Kidney (tissue), 14 donors: ENCODE data around the gene IL1RAPL1. TPM values are rescaled to one million over a fixed set of nuclear protein-coding genes. Genes with fewer than 3 reads are reported as not detected.

Experiments used
- DNase-seq, 5 donors: peaks; one replicate each; pipeline ENCODE4 v3.0.0-alpha.2; 2013 to 2020
- FAIRE-seq: peaks from 2 replicates; lab custom pipeline; 2012; peaks lifted over from hg19 to GRCh38; lab: Jason Lieb, UNC
- H3K27ac ChIP-seq, 2 donors: one replicate each; pipeline ENCODE4 v1.7.0; 2013; ENCODE audit warnings: low read depth in 2 of 2, low read length in 2 of 2, inconsistent platforms in 1 of 2
- H3K27me3 ChIP-seq: one replicate; pipeline ENCODE4 v1.7.1; 2013; ENCODE audit warnings: low read length, inconsistent platforms; ENCODE audit not compliant: control insufficient read depth, insufficient read depth
- H3K36me3 ChIP-seq, 3 donors: one replicate each; pipeline versions ENCODE4 v1.7.0 to v1.7.1; 2013; ENCODE audit warnings: low read length in 3 of 3, control low read depth in 1 of 3, inconsistent platforms in 1 of 3; ENCODE audit not compliant: insufficient read depth in 3 of 3, control insufficient read depth in 2 of 3
- H3K4me1 ChIP-seq, 3 donors: one replicate each; pipeline versions ENCODE4 v1.7.0 to v1.7.1; 2013; ENCODE audit warnings: low read length in 3 of 3, inconsistent platforms in 1 of 3, low read depth in 1 of 3; ENCODE audit not compliant: control insufficient read depth in 2 of 3, insufficient read depth in 2 of 3
- H3K4me3 ChIP-seq, 3 donors: one replicate each; pipeline versions ENCODE4 v1.7.0 to v1.8.1; 2013; ENCODE audit warnings: low read length in 3 of 3, control low read depth in 1 of 3, inconsistent platforms in 1 of 3
- H3K9ac ChIP-seq, 3 donors: one replicate each; pipeline versions ENCODE4 v1.7.0 to v1.7.1; 2013; ENCODE audit warnings: low read length in 3 of 3, control low read depth in 1 of 3, inconsistent platforms in 1 of 3
- H3K9me3 ChIP-seq, 3 donors: one replicate each; pipeline versions ENCODE4 v1.7.0 to v1.7.1; 2013; ENCODE audit warnings: low read length in 3 of 3, control low read depth in 1 of 3, inconsistent platforms in 1 of 3; ENCODE audit not compliant: control insufficient read depth in 2 of 3, insufficient read depth in 1 of 3
- CTCF ChIP-seq: IDR thresholded peaks from 3 replicates; pipeline ENCODE4 v1.5.1; 2012; ENCODE audit warnings: mild to moderate bottlenecking, moderate library complexity, borderline replicate concordance; ENCODE audit not compliant: insufficient read depth; ENCODE audit errors: extremely low read depth
- intact Hi-C: fragments of 100-400 bp; cut with DNase I; formaldehyde crosslinking; loops from one replicate; pipeline ENCODE4 v1.11.1; 2022
- polyA plus RNA-seq: library from polyadenylated mRNA; stranded (reverse); fragments of 350-450 nt; fragmentation: Illumina TruSeq; extraction: RNeasy Lipid Tissue Mini Kit (QIAGEN cat#74804); gene quantifications from one replicate; pipeline ENCODE4 v1.2.3, GENCODE V29; 2014; ENCODE audit warnings: low read depth, low replicate concordance; ENCODE audit not compliant: insufficient read depth
- total RNA-seq: library from RNA; stranded (reverse); fragmentation: NEBNext Ultra II Directional; extraction: Animal tissue kit (Norgen Biotek cat#: 25700); gene quantifications from one replicate; pipeline ENCODE4 v1.2.1, GENCODE V29; 2021
- donor health status: control.
- donor health status: control.
- donor health status: control.
- donor health status: control.
- donor health status: control.
- donor health status: DM: yes; HTN: yes; CAD: no.
- donor health status: Normal renal cell carcinoma (clear cell type).

IL1RAPL1 gene
- total and polyA plus RNA-seq, 2 donors from 2014 or later: 0.19 TPM; not detected in 1

GRCh38 chrX:29665532-29665931 is 1078.3 kb downstream of the IL1RAPL1 start:
- no peak for DNase-seq
- Histone ChIP-seq H3K9ac (no peak overlapping the region), H3K9me3 (no peaks in the 10 kb centered on the region), H3K27me3 (no peaks in the 10 kb centered on the region), H3K36me3 (no peaks in the 10 kb centered on the region), H3K27ac (no peak overlapping the region), H3K4me1 (no peaks in the 10 kb centered on the region), H3K4me3 (no peak overlapping the region)
- no peak for TF ChIP-seq CTCF
- intact Hi-C loops: no loop called here
- no peak for FAIRE-seq

GRCh38 chrX:29666366-29666765 is 1079.1 kb downstream of the IL1RAPL1 start:
- Histone ChIP-seq H3K36me3 (no peaks in the 10 kb centered on the region), H3K27ac (no peak overlapping the region), H3K9ac (no peak overlapping the region), H3K4me1 (no peaks in the 10 kb centered on the region), H3K27me3 (no peaks in the 10 kb centered on the region), H3K4me3 (no peak overlapping the region), H3K9me3 (no peaks in the 10 kb centered on the region)
- DNase-seq (no peak), FAIRE-seq (no peak)
- TF ChIP-seq CTCF: no peak
- intact Hi-C loops: no loop called here

GRCh38 chrX:29671421-29671820 is 1084.2 kb downstream of the IL1RAPL1 start:
- intact Hi-C loops: no loop called here
- Histone ChIP-seq H3K36me3 (no peaks in the 10 kb centered on the region), H3K27ac (no peak overlapping the region), H3K4me3 (no peak overlapping the region), H3K9me3 (no peaks in the 10 kb centered on the region), H3K27me3 (no peaks in the 10 kb centered on the region), H3K9ac (no peak overlapping the region), H3K4me1 (no peaks in the 10 kb centered on the region)
- DNase-seq: no peak
- no peak for TF ChIP-seq CTCF
- no peak for FAIRE-seq

GRCh38 chrX:29687687-29688086 is 1100.4 kb downstream of the IL1RAPL1 start:
- Histone ChIP-seq H3K9ac (no peak overlapping the region), H3K27ac (no peak overlapping the region), H3K27me3 (no peaks in the 10 kb centered on the region), H3K9me3 (no peaks in the 10 kb centered on the region), H3K4me1 (no peaks in the 10 kb centered on the region), H3K36me3 (no peaks in the 10 kb centered on the region), H3K4me3 (no peak overlapping the region)
- FAIRE-seq (no peak), DNase-seq (no peak)
- TF ChIP-seq CTCF: no peak
- intact Hi-C loops: no loop called here
